ENCODE data around the gene FBXO5.
"Not testable (repeated sequence)": the region's sequence is repeated elsewhere in the genome, so short reads cannot be mapped to it uniquely, and the experiment has no call there.

Gene FBXO5

DNA sequence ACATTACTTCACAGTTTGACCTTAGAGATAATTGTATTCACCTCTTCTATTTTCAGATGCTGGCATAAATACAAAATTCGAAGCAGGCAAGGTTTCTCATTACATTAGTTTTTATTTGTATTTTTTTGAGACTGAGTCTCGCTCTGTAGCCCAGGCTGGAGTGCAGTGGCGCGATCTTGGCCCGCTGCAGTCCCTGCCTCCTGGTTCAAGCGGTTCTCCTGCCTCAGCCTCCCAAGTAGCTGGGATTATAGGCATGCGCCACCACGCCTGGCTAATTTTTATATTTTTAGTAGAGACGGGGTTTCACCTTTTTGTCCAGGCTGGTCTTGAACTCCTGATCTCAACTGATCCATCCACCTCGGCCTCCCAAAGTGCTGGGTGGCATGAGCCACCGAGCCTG is 2.5 kb upstream of the FBXO5 start:
- not testable (repeated sequence) for DNase-seq

DNA sequence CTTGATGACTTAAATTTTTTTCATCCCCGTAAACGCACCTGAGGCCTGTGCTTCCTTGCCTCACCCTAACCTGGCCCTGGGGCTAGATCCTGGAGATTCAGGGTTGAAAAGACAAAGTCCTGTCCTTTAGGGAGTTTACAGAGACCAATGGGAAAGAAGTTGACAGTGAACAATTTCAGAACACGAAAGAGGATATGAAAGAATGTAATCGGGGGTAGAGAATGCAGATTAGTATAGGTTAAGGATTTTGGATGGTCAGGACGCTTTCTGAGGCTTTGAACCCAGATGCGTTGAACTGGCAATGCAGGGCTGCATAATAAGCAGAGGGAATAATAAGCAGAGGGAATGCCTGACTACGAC is 1.7 kb upstream of the FBXO5 start:
- no peak for DNase-seq

DNA sequence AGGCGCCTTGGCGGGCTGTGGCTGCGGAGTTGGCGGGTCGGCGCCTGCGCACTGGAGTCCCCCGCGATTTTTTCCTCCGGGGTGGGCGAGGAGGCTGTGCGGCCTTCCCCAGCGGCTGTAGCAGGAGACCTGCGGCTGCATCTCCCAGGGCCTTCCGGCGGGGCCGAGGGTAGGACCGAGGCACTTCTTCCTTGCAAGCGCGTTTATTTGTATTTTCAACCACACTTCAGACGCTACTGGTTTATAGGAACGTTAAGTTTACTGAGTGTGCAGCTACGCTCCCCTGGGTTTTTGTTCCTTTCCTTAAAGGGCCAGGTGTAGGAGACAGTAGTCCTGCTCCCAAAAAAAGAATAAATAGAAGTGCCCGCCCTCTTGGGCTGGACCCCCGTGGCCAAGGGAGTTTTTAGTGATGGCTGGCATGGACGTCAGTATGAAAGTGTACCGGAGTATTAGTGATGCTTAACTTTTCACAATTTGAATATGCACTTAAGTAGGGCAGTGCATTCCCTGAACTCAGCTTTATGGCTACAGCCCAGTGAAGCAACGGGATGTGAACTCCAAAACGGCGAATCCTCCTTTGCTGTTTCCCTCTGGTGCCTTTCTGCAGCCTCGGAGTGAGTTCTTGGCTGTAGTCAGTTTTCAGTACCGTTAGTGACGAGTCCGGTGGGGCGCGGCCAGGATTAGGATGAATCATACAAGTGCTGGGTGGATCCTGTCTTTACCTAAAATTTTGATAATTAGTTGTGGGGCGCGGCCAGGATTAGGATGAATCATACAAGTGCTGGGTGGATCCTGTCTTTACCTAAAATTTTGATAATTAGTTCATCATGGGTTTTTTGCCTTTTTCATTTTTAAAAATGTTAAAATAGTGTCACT is 1.0 kb upstream of the FBXO5 start:
- DNase-seq: no peak

DNA sequence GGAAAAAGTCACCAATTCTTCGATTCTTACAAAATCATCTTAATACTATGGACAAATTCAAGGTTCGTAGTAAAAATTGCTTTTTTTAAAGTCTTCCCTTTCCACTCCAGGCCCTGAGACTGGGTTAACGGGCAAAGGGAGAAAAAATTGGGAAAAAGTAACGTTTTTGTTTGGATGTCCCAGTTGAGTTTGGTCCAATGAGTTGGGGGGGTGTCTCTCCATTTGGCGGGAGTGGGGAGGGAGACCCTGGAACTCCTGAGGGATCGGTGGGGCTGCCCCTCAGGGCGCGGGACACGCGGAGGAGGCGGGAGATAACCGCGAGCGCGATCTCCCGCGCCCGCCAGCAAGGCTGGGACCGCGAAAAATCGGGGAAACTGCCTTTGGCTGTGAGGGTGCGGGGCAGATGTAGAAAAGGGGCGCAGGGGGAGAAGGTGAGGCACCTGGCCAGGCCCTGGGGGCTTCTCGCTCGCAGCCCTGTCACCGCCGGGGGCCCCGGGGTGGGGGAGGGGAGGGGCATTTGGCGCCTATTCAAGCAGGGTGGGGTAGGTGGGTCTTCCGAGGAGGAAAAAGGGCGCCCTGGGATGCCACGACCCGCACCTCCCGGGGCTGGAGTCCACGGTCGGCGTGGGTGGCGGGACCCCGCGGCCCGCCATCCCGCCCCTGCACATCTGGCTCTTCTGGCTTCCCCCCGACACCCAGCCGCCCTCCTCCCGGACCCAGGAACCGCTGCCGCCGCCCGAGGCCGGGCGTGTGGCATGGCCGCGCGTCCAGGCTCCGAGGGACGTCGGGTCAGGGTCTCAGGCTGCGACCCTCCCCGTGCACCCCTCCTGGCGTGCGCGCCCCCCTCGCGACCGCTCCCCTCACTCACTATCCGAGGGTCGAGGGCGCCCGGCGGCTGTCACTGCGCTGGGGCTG is 595 bp downstream of the FBXO5 start:
- DNase-seq: no peak

DNA sequence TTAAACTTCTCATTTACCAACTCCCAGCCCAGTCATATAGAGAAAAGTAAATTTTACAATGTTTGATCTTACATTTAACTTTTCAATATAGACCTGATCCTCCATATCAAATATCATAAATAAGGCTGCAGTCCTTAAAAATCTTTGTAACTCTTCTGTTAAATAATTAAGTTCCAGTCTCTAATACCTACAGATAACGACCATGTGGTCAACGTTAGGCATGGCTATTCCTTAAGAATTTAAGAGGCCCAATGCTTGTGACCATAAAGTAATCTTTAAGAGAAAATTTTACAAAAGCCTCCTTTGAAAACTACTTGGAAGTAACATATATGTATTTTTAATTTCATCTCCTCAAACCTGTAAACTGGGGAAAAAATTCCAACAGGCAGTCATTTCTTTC is 1.6 kb downstream of the FBXO5 start:
- no peak for DNase-seq

DNA sequence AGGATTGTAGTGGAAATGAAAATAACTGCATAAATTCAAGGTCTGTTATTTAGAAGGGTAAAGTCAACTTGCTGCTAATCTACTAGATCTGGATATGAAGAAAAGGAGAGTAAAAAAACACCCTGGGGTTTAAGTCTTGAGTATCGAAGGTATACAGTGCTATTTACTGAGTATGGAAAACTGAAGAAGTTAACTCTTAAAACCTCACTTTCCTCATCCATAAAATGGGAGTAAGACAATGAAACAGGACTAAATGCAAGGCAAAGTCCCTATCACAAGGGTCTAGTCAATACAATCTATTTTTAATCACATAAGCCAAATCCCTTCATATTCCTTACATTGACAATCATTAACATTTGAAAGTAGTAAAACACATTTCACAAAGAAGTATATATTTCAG is 2.2 kb downstream of the FBXO5 start:
- DNase-seq: no peak

DNA sequence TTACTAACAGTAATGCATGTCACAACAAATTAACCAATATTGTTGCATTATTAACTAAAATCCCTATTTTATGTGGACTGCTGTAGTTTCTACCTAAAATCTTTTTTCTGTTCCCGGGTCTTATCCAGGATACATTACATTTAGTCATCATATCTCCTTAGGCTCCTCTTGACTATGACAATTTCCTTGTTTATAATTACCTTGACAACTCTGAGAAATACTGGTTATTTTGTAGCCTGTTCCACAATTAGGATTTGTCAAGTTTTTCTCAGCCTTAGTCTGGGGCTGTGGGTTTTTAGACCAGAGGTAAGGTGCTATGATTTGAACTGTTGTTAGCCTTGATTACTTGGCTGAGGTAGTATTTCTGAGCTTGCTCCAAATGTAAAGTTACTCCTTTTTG is 3.7 kb downstream of the FBXO5 start:
- DNase-seq: no peak

DNA sequence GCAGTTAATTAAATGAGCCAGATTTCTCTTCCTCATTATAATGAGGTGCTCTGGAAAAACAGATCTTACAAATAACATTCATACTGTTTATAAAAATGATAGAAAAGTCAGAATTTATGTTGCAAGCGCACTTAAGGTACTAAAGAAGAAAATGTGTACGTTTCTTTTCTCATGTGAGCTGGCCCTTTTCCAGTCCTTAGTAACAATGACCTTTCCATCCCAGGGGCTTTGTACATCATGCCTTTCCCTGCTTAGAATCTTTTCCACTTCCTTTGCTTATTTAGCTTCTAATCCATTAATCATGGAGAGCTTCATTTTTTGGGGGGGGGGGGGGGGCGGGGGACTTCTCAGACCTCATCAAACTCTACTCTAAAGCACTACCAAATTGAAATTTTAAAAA is 4.8 kb downstream of the FBXO5 start:
- DNase-seq: no peak

DNA sequence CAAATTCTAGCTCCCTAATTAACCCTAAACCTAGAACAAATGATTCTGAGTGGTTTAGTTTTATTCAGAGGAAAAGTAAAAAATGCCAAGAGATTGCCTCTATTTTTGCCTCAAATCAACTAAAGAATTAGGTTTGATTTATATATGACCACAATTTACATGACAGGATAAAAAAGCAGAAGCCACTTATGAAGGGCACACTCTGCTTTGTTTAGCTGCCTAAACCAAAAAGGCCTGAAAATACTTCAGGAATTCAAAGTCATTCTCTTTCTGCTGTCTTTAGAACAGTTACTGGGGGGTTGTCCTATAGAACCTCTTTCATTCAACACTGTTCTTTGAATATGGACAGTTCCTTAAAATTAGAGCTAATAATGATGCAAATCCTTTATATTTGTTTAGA is 5.3 kb downstream of the FBXO5 start:
- no peak for DNase-seq

DNA sequence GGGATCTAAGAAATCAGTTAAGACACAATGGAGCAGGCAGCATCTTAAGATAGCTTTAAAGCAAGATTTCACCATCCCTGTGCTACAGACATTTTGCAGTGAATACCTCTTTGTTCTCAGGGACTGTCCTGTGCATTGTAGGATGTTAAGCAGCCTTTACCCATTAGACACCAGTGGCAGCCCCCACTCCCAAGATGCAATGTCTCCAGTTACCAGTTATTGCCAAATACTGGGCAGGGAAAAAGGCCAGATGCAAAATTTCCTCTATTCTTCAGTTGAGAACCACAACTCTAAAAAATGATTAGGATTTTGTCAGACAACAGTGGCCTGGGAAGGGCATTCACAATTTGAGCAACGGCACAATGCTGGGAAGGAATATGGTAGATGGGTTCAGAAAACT is 6.1 kb downstream of the FBXO5 start:
- DNase-seq: no peak

DNA sequence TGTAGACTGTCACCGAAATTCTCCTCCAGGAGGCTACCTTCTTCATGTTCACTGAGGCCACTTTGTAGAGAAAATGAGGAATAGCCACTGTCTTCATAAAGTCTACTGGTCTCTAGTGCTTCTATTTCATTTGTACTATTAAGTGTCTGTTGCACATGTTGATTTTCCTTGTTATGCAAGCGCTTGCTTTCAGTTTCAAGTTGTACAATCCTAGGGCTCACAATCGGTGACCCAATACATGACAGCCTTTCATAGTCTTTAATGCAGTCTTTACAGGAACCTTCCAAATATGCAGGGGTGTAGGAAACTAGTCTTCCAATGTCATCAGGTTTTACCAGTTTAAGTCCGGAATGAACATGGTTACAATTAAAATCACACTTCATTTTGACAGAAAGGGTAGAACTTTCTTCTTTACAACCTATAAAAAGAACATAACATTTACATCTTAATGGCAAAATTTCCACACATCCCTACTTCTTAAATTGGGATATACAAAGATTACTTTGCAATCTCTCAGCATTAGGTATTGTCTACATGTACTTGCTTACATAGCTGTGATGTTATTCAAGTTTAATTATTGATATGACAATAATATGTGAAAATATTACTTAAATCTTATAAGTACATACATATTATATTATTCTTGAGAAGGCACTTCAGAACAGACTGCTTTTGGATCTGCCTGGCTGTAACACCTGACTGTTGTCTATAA is 7.5 kb downstream of the FBXO5 start:
- no peak for DNase-seq

DNA sequence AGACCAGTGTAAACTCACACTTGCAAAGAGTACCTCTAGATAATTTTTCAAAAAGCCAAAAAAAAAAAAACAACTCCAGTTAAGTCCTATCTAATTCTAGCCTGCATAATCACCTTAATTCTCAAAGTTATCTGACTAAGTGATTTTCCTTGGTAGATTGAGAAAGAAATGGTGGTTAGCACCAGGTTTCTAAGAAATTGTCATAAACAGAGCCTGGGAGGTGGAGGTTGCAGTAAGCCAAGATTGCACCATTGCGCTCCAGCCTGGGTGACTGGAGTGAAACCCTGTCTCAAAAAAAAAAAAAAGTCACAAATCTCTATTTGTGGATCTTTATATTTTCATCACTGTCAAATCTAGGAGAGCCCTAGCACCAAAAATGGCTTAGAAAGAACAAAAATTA is 8.9 kb downstream of the FBXO5 start:
- no peak for DNase-seq

DNA sequence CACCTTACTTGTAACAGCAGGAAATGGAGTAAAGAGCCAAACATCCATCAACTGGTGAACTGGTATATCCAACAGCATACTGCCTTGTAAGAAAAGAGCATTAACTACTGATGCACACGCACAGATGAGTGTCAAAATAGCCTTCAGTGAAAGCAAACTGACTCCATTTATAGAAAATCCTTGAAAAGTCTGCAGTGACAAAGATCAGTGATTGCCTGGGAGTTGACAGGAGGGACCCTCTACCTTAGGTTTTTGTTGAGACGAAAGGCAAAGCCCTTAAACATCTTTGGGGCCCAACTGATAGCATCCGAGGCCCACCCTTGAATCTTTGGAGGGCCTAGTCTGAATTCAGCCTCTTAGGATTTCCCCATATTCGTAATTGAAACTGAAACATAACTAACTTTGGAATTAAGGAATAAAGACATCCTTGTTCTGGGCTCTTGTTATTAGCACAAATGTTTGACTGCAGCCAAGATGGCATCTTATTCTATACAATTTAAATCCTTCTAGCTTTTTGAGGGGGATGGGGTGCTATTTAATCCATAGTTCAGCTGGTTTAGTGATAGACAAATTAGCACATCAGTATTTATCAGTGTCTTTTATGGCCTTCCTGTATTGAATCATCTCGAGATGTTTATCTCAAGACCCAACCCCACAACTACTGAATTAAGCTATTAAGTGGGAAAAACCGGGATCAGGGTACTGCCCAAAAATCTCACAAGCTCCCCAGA is 13.0 kb downstream of the FBXO5 start:
- no peak for DNase-seq

DNA sequence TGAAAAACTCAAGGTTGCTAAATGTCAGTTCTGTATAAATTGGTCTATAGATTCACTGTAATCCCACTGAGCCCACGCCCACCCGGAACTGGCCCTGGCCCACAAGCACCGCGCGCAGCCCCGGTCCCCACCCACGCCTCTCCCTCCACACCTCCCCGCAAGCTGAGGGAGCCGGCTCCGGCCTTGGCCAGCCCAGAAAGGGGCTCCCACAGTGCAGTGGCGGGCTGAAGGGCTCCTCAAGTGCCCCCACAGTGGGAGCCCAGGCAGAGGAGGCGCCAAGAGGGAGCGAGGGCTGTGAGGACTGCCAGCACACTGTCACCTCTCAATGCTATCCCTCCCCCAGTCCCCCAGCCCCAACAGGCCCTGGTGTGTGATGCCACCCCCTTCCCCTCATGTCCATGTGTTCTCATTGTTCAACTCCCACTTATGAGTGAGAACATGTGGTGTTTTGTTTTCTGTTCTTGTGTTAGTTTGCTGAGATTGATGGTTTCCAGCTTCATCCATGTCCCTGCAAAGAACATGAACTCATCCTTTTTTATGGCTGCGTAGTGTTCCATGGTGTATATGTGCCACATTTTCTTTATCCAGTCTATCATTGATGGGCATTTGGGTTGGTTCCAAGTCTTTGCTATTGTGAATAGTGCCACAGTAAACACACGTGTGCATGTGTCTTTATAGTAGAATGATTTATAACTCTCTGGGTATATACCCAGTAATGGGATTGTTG is 16.5 kb downstream of the FBXO5 start:
- not testable (repeated sequence) for DNase-seq

DNA sequence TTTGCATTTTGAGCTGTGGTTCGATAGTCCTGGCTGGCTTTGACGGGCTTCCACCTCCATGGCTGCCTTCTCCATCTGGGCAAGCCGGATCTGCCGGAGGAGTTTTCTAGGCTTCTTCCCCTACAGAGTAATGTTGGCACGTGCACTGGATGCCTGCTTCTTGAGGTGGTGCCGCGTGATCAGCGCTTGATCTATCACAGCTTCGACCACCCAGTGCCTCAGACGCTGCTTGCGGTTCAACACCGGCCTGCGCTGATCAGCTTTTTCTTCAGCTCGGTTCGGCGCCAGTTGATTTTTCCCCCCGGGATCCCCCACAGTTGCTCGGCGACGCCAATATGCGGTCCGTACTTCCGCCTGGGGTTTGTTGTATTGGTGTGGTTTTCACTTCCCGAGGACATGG is 23.5 kb downstream of the FBXO5 start:
- no peak for DNase-seq

DNA sequence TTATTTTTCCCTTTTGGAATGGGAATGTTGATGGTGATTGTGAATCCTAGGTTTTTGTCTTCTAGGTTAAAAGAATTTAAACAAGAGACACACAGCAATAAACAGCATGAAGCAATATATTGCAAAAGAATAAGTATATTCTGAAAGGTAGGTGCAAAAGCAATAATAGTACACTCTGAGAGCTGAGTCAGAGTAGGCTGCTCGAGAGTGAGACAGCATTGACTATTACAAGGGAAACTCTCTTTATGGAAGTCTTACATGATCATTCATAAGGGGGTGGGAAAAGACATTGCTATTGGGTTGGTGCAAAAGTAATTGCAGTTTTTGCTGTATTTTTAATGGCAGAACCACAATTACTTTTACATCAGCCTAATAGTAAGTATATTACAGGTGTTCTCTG is 25.0 kb downstream of the FBXO5 start:
- DNase-seq: no peak

DNA sequence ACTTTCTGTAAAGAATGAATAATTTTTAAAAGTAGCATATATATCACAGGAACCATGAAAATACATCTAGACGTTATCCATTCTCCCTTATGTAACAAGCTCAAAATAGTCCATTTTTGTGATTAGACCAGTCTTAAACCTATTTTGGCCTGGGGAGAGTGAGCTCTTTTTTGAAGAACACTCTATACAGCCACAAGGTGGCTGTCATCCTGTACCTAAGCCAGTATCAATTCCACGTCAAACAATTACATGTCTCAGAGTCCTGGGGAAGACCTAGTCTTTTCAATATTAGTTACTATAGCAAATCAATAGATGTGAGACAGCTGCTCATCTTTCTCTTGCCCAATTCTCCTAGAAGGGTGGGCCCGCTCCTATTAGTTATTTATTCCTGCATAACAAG is 28.4 kb downstream of the FBXO5 start:
- DNase-seq: no peak

DNA sequence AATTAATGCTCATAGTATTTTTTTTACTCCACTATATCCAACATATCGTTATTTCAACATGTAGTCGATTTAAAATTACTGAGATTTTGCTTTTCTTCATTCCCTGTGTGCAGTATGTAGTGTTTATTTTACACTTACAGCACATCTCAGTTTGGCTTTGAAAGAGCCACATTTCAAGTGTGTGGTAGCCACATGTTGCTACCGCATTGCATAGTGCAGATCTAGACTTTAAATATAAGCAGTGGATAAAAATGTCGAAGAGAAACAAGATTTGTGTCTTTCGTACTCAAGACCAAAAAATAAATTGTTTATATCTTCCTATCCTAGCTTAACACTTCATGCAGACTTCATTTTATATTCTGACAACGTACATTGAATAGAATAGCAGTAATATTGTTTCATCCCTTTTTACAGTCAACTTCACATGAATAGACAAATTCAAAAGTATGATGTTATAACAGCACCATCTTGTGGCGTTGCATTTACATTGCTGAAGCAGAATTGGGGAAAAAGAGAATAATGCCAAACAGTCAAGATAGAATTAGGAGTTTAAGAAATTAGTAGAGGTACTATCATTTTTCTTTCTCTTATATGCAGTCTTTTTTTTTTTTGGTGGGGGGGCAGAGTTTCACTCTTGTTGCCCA is 29.9 kb downstream of the FBXO5 start:
- no peak for DNase-seq

DNA sequence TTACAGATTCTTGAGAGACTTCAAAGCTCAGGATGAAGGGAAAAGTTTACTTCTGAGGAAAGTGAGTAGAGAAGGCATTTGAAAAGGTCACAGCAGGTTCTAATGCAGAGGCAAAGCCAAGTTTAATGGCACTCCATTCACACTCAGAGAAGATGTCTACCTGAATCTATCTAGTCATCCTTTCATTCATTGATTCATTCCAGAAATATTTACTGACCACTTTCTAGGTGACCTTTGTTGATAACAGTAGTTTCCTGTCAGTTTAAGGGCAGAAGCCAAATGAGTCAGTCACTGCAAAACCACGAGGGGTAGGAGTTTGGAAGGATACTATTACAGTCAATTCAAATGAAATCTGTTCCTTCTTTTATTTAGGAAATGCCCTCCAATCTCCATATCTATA is 30.8 kb downstream of the FBXO5 start:
- no peak for DNase-seq

DNA sequence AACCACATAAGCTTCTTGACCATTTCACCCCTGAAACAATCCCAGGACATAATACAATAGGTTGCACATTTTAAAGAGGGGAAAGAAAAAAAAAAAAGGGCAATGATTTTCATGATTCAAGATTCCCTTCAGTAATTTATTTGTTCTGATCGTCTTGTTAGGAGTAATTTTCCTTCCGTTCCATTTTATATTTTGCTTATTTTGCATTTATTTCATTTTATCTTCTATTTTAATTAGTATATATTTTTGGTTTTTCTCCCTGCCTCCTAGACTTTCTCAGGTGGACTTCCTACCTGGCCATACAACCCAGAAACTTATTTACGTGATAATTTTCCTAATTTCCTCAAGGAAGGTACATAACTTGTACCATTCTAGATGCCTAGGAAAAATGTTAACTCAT is 32.6 kb downstream of the FBXO5 start:
- DNase-seq: no peak

DNA sequence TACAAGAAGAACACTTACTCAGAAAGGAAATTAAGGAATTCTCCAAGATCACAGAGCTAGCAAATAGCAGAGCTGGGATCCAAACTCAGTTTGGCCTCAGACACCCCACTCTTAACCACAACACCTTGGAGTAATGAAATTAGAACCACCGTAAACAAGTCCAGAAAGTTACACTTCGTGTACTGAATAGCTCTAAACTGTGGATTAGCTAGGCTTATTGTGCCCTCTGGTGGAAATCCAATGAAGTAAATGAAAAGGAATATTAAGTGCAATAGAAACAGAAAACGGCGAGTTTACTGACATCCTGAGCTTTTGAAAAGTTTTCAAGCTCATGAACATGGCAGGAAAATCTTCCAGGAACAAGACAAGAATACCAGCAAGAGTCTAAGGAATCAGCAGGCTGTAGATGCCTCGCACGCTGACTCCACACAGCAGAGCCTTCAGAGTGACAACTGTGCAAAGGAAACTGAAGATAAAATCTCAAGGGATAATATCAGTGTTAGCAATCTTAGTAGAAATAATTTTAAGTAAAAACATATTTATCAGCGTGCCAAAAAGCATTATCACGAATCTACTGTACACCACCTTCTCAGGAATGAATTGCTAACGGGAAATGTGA is 34.6 kb downstream of the FBXO5 start:
- DNase-seq: no peak
